IMR-90 (cell line): Measurements from ENCODE around the gene PM20D2. TPM values are rescaled to one million over a fixed set of nuclear protein-coding genes. Genes with fewer than 3 reads are reported as not detected.

ENCODE experiments used
- ATAC-seq: fragments of 200-7000 bp; cut with Tn5 transposase; 2 replicates; pipeline ENCODE4 v1.9.1; 2020; ENCODE audit warnings: low read depth, mild to moderate bottlenecking, moderate library complexity
- BruUV-seq: library from RNA; stranded (reverse); fragments of 400-500 nt; replicated peaks from 2 replicates; lab custom pipeline; 2021; lab: Mats Ljungman, UMichigan
- CTCF ChIA-PET: fragments of 300-600 bp; formaldehyde crosslinking; extraction: SDS; loops from one replicate; lab custom pipeline; 2021; ENCODE audit warnings: antibody characterized with exemption; lab: Yijun Ruan, JAX
- POLR2A ChIA-PET: fragments of 300-600 bp; sonication (Branson Sonifier 250); formaldehyde crosslinking; loops from one replicate; lab custom pipeline; 2022; ENCODE audit warnings: antibody characterized with exemption; ENCODE audit not compliant: unreplicated experiment; lab: Charles Lee
- DNase-seq: peaks from one replicate; pipeline ENCODE4 v3.0.0; 2013
- H2AFZ ChIP-seq: replicated peaks from 2 replicates; pipeline ENCODE3; 2013; ENCODE audit warnings: low read length, mild to moderate bottlenecking; ENCODE audit not compliant: poor library complexity
- H2AK5ac ChIP-seq: 2 replicates; pipeline ENCODE4 v1.6.1; 2013; ENCODE audit warnings: low read depth, low read length, inconsistent platforms
- H2AK9ac ChIP-seq: replicated peaks from 2 replicates; pipeline ENCODE3; 2013; ENCODE audit warnings: mild to moderate bottlenecking, low read depth, low read length, moderate library complexity; ENCODE audit not compliant: poor library complexity
- H2BK120ac ChIP-seq: 2 replicates; pipeline ENCODE4 v1.6.1; 2013; ENCODE audit warnings: low read depth, low read length, inconsistent platforms
- H2BK15ac ChIP-seq: 3 replicates; pipeline ENCODE4 v1.6.1; 2013; ENCODE audit warnings: low read depth, low read length, inconsistent platforms
- H2BK20ac ChIP-seq: 2 replicates; pipeline ENCODE4 v1.6.1; 2013; ENCODE audit warnings: low read depth, mild to moderate bottlenecking, inconsistent platforms, low read length, moderate library complexity
- H2BK5ac ChIP-seq: 2 replicates; pipeline ENCODE4 v1.6.1; 2013; ENCODE audit warnings: mild to moderate bottlenecking, low read depth, low read length, inconsistent platforms; ENCODE audit not compliant: poor library complexity, severe bottlenecking
- H3K14ac ChIP-seq: replicated peaks from 2 replicates; pipeline ENCODE4 v1.6.1; 2013; ENCODE audit warnings: low read depth, low read length, inconsistent platforms
- H3K18ac ChIP-seq: 2 replicates; pipeline ENCODE4 v1.6.1; 2013; ENCODE audit warnings: low read depth, low read length, control low read depth
- H3K23ac ChIP-seq: 2 replicates; pipeline ENCODE4 v1.6.1; 2013; ENCODE audit warnings: low read depth, low read length, inconsistent platforms
- H3K27ac ChIP-seq: 2 replicates; pipeline ENCODE4 v1.5.1; 2013; ENCODE audit warnings: mild to moderate bottlenecking, control low read depth, low read length; ENCODE audit not compliant: insufficient read depth
- H3K27me3 ChIP-seq: 2 replicates; pipeline ENCODE4 v1.6.1; 2013; ENCODE audit warnings: low read length; ENCODE audit not compliant: control insufficient read depth, insufficient read depth
- H3K36me3 ChIP-seq: 2 replicates; pipeline ENCODE4 v1.6.1; 2013; ENCODE audit warnings: low read length, mixed read lengths; ENCODE audit not compliant: control insufficient read depth, insufficient read depth
- H3K4ac ChIP-seq: 2 replicates; pipeline ENCODE4 v1.6.1; 2013; ENCODE audit warnings: low read depth, low read length, inconsistent platforms
- H3K4me1 ChIP-seq: 2 replicates; pipeline ENCODE4 v1.6.1; 2013; ENCODE audit warnings: low read length, mixed read lengths; ENCODE audit not compliant: control insufficient read depth, insufficient read depth
- H3K4me2 ChIP-seq: 2 replicates; pipeline ENCODE4 v1.6.1; 2013; ENCODE audit warnings: low read depth, mild to moderate bottlenecking, control low read depth, low read length, moderate library complexity
- H3K4me3 ChIP-seq: 2 replicates; pipeline ENCODE4 v1.5.1; 2013; ENCODE audit warnings: low read depth, mild to moderate bottlenecking, control low read depth, low read length, moderate library complexity; ENCODE audit not compliant: insufficient read depth
- H3K56ac ChIP-seq: 2 replicates; pipeline ENCODE4 v1.6.1; 2013; ENCODE audit warnings: low read length, inconsistent platforms; ENCODE audit not compliant: insufficient read depth; ENCODE audit errors: extremely low read depth
- H3K79me1 ChIP-seq, 2 experiments: 2 replicates each; pipeline ENCODE4 v1.6.1; 2013; ENCODE audit warnings: low read length in 2 of 2, inconsistent platforms in 1 of 2, low read depth in 1 of 2
- H3K9ac ChIP-seq: 2 replicates; pipeline ENCODE4 v1.6.1; 2013; ENCODE audit warnings: low read depth, low read length, control low read depth
- H3K9me1 ChIP-seq: 2 replicates; pipeline ENCODE4 v1.6.1; 2013; ENCODE audit warnings: low read length, inconsistent platforms; ENCODE audit not compliant: insufficient read depth
- H3K9me3 ChIP-seq: 2 replicates; pipeline ENCODE4 v1.6.1; 2013; ENCODE audit warnings: low read length; ENCODE audit not compliant: control insufficient read depth, insufficient read depth
- H4K20me1 ChIP-seq: 2 replicates; pipeline ENCODE4 v1.6.1; 2013; ENCODE audit warnings: low read length, inconsistent platforms; ENCODE audit not compliant: insufficient read depth
- H4K5ac ChIP-seq: 2 replicates; pipeline ENCODE4 v1.6.1; 2013; ENCODE audit warnings: mild to moderate bottlenecking, low read depth, low read length, control low read depth
- H4K8ac ChIP-seq, 2 experiments: 2 replicates each; pipeline ENCODE4 v1.6.1; 2013; ENCODE audit warnings: low read depth in 2 of 2, low read length in 2 of 2, control low read depth in 1 of 2, inconsistent platforms in 1 of 2
- H4K91ac ChIP-seq: 2 replicates; pipeline ENCODE4 v1.6.1; 2013; ENCODE audit warnings: low read depth, low read length, inconsistent platforms; ENCODE audit not compliant: insufficient read depth
- BHLHE40 ChIP-seq: fragments of 150-350 bp; IDR thresholded peaks from 2 replicates; pipeline ENCODE4 v1.6.1; 2016; ENCODE audit warnings: mild to moderate bottlenecking, low read depth, low read length
- CEBPB ChIP-seq: IDR thresholded peaks from 2 replicates; pipeline ENCODE4 v1.6.1; 2012; ENCODE audit warnings: low read depth, low read length, improper control_type of control experiment
- CHD1 ChIP-seq: IDR thresholded peaks from 2 replicates; pipeline ENCODE4 v1.6.1; 2012; ENCODE audit warnings: low read depth, low read length, improper control_type of control experiment
- FOS ChIP-seq: fragments of 150-350 bp; IDR thresholded peaks from 2 replicates; pipeline ENCODE4 v1.6.1; 2016; ENCODE audit warnings: low read depth, low read length
- MAZ ChIP-seq: IDR thresholded peaks from 2 replicates; pipeline ENCODE4 v1.6.1; 2012; ENCODE audit warnings: low read depth, mild to moderate bottlenecking, low read length, improper control_type of control experiment, moderate library complexity, borderline replicate concordance
- MXI1 ChIP-seq: IDR thresholded peaks from 2 replicates; pipeline ENCODE4 v1.6.1; 2012; ENCODE audit warnings: low read depth, mild to moderate bottlenecking, low read length, moderate library complexity, borderline replicate concordance
- POLR2A ChIP-seq: IDR thresholded peaks from 2 replicates; pipeline ENCODE4 v1.6.1; 2012; ENCODE audit warnings: mild to moderate bottlenecking, low read depth, low read length
- RAD21 ChIP-seq: IDR thresholded peaks from 2 replicates; pipeline ENCODE4 v1.6.1; 2012; ENCODE audit warnings: low read length, improper control_type of control experiment
- RCOR1 ChIP-seq: IDR thresholded peaks from 2 replicates; pipeline ENCODE4 v1.6.1; 2012; ENCODE audit warnings: mild to moderate bottlenecking, low read length, improper control_type of control experiment; ENCODE audit not compliant: insufficient replicate concordance
- RFX5 ChIP-seq: IDR thresholded peaks from 2 replicates; pipeline ENCODE4 v1.8.0; 2012; ENCODE audit warnings: low read depth, mild to moderate bottlenecking, low read length, moderate library complexity
- SMC3 ChIP-seq: fragments of 150-350 bp; IDR thresholded peaks from 2 replicates; pipeline ENCODE4 v1.6.1; 2016; ENCODE audit warnings: low read depth, mild to moderate bottlenecking, antibody characterized with exemption, low read length, moderate library complexity
- WGBS, 2 experiments: methylation state at CpG; one replicate each; pipeline versions ENCODE4 v1.1.5 to v1.1.7; 2013; ENCODE audit warnings: missing lambda C conversion rate in 2 of 2; ENCODE audit not compliant: insufficient read length in 1 of 2; ENCODE audit errors: extremely low coverage in 2 of 2; 5-methylcytosine and 5-hydroxymethylcytosine counted together
- dilution Hi-C: fragments of 300-500 bp; cut with HindIII; formaldehyde crosslinking; loops from one replicate; pipeline ENCODE4 v1.14.3; 2018; ENCODE audit warnings: low sequenced_read_pairs; ENCODE audit not compliant: unreplicated experiment
- in situ Hi-C: fragments of 300-500 bp; cut with MboI; formaldehyde crosslinking; loops from 3 replicates; pipeline ENCODE4 v1.14.3; 2019; ENCODE audit warnings: low sequenced_read_pairs, inconsistent platforms, mixed read lengths
- intact Hi-C: fragments of 100-400 bp; cut with micrococcal nuclease; formaldehyde crosslinking; loops from 2 replicates; pipeline ENCODE4 v1.10.0; 2022
- polyA plus RNA-seq, 3 experiments: library from polyadenylated mRNA; depleted of rRNA; stranded (reverse); fragments of >200 nt; gene quantifications; 2 replicates each; pipeline ENCODE4 v1.2.3, GENCODE V29; 2012; ENCODE audit warnings: low replicate concordance in 1 of 3
- total RNA-seq: library from RNA; depleted of rRNA; stranded (reverse); fragments of >200 nt; gene quantifications from 2 replicates; pipeline ENCODE4 v1.2.3, GENCODE V29; 2012
- TF ChIP-seq, protein P1 (sequence below): fragments of 150-350 bp; IDR thresholded peaks from 2 replicates; pipeline ENCODE4 v1.6.1; 2017; ENCODE audit warnings: mild to moderate bottlenecking, antibody characterized with exemption, low read length, low read depth
- TF ChIP-seq, protein P2 (sequence below): fragments of 150-350 bp; IDR thresholded peaks from 2 replicates; pipeline ENCODE4 v1.6.1; 2016; ENCODE audit warnings: low read depth, mild to moderate bottlenecking, low read length, moderate library complexity, borderline replicate concordance

Gene PM20D2
- total and polyA plus RNA-seq, 2 of the 4 experiments (the other 2 are of a cell fraction) = 6.0 to 6.5 TPM

DNA sequence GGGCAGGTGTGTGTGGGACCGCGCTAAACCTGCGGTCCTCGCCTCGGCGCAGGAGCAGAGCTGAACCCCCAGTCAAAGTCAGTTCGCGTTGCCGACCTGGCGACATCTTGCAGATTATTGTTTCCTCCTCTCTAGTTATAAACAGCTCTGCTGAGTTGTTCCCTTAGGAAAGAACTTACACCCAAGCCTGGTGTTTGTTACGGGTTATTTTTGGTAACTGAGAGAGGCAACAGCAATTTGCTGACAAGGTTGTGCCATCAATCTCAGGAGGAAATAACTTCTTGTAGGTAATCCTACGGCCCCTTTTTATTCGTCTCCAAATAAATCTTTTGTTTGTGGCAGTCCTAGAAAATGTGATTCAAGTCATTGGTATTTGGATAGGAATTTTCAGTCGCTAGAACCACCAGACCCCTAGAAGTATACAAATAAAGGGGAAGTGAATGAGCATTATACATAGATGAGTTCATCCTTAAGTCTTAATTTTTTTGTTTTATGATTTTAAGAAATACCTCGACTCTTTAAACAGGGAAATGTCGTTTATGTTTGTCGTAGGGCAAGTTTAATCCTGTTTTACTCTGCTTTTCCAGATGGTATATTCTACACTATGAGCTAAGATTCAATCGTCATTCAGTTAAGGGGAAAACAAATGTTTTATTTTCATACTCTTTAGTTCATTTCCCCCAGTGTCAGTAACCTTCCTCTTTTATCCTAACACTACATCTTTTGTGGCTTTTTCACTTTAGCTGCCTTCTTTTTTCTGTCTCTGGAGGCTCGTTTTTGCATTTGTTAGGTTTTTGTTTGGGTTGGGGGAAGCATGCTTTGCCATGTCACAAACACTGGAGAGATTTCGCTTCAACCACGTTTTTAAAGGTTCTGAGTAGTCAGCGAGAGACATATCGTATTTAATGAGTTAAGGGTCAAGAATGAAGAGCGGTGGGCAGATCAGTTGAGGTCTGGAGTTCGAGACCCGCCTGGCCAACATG is 1.2 kb downstream of the PM20D2 start:
- POLR2A ChIA-PET = interaction anchor here (0.6 kb wide), 1 partner anchor 67 kb away, joined by 6 read pairs; the partner anchor contains the start of gene PNRC1
- peak overlapping the region; percentile 43; the same call in 1 of the 2 replicates for H3K56ac ChIP-seq
- H3K23ac ChIP-seq = peak overlapping the region; percentile 62
- peak overlapping the region; percentile 95 for H2AFZ ChIP-seq
- H3K9me1 ChIP-seq = 0 out of 2 replicates have a peak, but pooled peaks cover 2% of the 10 kb centered on the region
- no peaks in the 10 kb centered on the region for H3K27me3 ChIP-seq
- peak overlapping the region; percentile 56 for H2BK20ac ChIP-seq
- H2AK5ac ChIP-seq = no peak overlapping the region
- H2AK9ac ChIP-seq = peak overlapping the region; percentile 31
- H3K79me1 ChIP-seq = peaks cover 0 to 7% of the 10 kb centered on the region in 2 experiments; a peak in 3 of 4 replicates
- peak overlapping the region; percentile 8 to 61; a peak in 2 of 4 replicates for H4K8ac ChIP-seq
- H3K4ac ChIP-seq = peak overlapping the region; percentile 64
- H3K9me3 ChIP-seq = no peaks in the 10 kb centered on the region
- 0 out of 2 replicates have a peak overlapping the region, but pooled peaks have one; percentile 21 for H4K5ac ChIP-seq
- peak overlapping the region; percentile 66; the same call in 1 of the 2 replicates for H3K9ac ChIP-seq
- H2BK120ac ChIP-seq = peak overlapping the region; percentile 72
- peak overlapping the region; percentile 57 for H2BK5ac ChIP-seq
- BruUV-seq = TSS peak; percentile 23
- dilution Hi-C loops (no loop called here), intact Hi-C loops (loop anchor here (5.0 kb wide), 1 partner anchor 165 kb away; no protein-coding TSS in a partner anchor), in situ Hi-C loops (loop anchor here (25.0 kb wide), 1 partner anchor 215 kb away; the partner anchor contains the start of gene UBE2J1)
- WGBS, 2 experiments = 42% methylated on average over 2 of the region's 26 CpGs; no CpG with 5 or more reads in 1 of the 2 experiments
- ATAC-seq = peak; percentile 55
- H3K4me1 ChIP-seq = peaks cover 3% of the 10 kb centered on the region; the same call in 1 of the 2 replicates
- peak overlapping the region; percentile 60; the same call in 1 of the 3 replicates for H2BK15ac ChIP-seq
- peak overlapping the region; percentile 83 for H4K91ac ChIP-seq
- peak overlapping the region; percentile 6; the same call in 1 of the 2 replicates for H3K18ac ChIP-seq
- no peaks in the 10 kb centered on the region for H3K36me3 ChIP-seq
- H3K27ac ChIP-seq = peak overlapping the region; percentile 37; the same call in 1 of the 2 replicates
- peak overlapping the region; percentile 100 for H3K4me2 ChIP-seq
- H3K14ac ChIP-seq = peak overlapping the region; percentile 41
- H4K20me1 ChIP-seq = no peaks in the 10 kb centered on the region
- peak overlapping the region; percentile 78 for H3K4me3 ChIP-seq
- CTCF ChIA-PET = no interaction called here
- peak; percentile 65 for DNase-seq
- TF ChIP-seq BHLHE40 (no peak), RFX5 (no peak), MXI1 (no peak), SMC3 (no peak), RCOR1 (no peak), POLR2A (no peak), RAD21 (no peak), CEBPB (no peak), MAZ (no peak), FOS (no peak), CHD1 (no peak)
- TF ChIP-seq, protein P1, sequence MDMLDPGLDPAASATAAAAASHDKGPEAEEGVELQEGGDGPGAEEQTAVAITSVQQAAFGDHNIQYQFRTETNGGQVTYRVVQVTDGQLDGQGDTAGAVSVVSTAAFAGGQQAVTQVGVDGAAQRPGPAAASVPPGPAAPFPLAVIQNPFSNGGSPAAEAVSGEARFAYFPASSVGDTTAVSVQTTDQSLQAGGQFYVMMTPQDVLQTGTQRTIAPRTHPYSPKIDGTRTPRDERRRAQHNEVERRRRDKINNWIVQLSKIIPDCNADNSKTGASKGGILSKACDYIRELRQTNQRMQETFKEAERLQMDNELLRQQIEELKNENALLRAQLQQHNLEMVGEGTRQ = no peak
- TF ChIP-seq, protein P2, sequence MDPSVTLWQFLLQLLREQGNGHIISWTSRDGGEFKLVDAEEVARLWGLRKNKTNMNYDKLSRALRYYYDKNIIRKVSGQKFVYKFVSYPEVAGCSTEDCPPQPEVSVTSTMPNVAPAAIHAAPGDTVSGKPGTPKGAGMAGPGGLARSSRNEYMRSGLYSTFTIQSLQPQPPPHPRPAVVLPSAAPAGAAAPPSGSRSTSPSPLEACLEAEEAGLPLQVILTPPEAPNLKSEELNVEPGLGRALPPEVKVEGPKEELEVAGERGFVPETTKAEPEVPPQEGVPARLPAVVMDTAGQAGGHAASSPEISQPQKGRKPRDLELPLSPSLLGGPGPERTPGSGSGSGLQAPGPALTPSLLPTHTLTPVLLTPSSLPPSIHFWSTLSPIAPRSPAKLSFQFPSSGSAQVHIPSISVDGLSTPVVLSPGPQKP = no peak
